GM19468 (cell line): ENCODE measurements around the gene LELP1.
"Not testable (repeated sequence)": the region's sequence is repeated elsewhere in the genome, so short reads cannot be mapped to it uniquely, and the experiment has no call there.

Experiments
- ATAC-seq: cut with Tn5 transposase; IDR thresholded peaks from one replicate; pipeline ENCODE4 v1.9.1; 2021; ENCODE audit warnings: mild to moderate bottlenecking, moderate library complexity, moderate number of reproducible peaks; ENCODE audit not compliant: unreplicated experiment; ENCODE audit errors: extremely low read depth

Gene LELP1

DNA sequence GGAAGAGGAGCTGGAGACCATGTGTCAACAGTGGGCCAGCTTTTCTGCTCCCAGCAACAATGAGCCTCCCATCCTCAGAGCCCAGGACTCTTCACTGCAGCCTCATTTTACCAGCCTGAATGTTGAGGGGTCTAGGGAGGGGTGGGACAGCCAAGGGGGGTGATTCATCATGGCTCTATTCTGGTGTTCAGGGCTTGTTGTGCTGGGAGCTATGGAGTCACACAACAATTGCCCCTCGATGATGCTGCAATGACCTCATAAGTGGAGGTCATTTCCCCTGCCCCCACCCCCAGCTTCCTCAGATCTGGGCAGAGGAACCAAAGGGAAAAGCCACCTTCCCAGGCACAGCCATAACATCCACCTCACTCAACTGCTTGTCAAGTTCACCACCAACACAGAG, at the start of gene LELP1:
Gene LELP1 (plus strand): TSS at position 301 of the 400 bp plus-strand sequence. CDS start 1,278 bp downstream, outside the sequence.
- ATAC-seq, result no peak

GRCh38 chr1:153155541-153155940, 47.7 kb upstream of the LELP1 start:
- no peak for ATAC-seq

GRCh38 chr1:153168686-153169085, 34.5 kb upstream of the LELP1 start:
- no peak for ATAC-seq

- no peak for ATAC-seq
Observed at GRCh38 chr1:153174624-153175023, 28.6 kb upstream of the LELP1 start.

- no peak for ATAC-seq
Observed at GRCh38 chr1:153178922-153179321, 24.3 kb upstream of the LELP1 start.

DNA sequence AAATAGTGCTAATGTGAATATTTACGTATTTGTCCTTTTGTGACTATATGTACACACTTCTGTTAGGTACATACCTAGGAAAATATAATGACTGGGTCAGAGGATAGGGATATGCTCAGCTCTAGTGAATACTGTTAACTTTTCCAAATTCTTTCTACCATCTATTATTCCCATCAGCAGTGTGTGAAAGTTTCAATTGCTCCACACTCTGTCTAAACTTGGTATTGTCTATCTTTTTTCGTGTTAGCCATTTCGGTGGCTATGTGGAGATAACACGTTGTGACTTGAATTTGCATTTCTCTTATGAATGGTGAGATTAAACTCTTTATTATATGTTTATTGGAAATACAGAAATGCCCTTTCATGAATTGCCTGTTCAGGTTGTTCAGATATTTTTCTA, 22.7 kb upstream of the LELP1 start:
- ATAC-seq, result no peak

DNA sequence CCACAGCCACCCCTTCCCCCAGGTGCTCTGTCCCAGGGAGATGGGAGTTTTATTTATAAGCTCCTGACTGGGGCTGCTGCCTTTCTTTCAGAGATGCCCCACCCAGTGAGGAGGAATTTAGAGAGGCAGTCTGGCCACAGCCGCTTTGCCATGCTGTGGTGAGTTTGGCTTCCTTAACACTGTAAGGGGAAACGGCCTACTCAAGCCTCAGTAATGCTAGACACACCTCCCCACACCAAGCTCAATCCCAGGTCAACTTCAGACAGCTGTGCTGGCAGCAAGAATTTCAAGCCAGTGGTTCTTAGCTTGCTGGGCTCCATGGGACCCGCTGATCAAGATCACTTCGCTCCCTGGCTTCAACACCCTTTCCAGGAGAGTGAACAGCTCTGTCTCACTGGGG, 14.9 kb upstream of the LELP1 start:
- ATAC-seq, result not testable (repeated sequence)

- ATAC-seq, result no peak
Observed at GRCh38 chr1:153190373-153190772, 12.9 kb upstream of the LELP1 start.

DNA sequence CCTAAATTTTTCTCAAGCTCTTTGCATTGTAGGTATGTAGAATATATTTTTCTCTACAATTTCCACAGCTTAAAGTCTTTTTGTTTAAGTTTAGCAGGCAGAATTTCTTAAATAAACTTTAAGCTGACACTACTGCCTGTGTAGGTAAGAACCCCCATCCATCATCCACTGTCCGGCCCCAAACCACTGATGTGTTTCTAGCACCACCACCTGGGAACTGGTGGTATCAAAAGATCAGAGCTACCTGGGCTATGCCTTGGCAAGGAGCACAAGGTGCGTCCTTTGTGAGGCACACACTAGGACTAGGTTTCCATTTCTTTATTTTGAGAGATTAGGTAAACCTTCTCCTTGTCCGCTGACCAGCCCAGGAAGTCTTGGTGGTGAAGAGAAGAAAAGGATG, 10.5 kb upstream of the LELP1 start:
- ATAC-seq, result no peak

GRCh38 chr1:153194331-153195050, 8.7 kb upstream of the LELP1 start:
- ATAC-seq, result no peak

DNA sequence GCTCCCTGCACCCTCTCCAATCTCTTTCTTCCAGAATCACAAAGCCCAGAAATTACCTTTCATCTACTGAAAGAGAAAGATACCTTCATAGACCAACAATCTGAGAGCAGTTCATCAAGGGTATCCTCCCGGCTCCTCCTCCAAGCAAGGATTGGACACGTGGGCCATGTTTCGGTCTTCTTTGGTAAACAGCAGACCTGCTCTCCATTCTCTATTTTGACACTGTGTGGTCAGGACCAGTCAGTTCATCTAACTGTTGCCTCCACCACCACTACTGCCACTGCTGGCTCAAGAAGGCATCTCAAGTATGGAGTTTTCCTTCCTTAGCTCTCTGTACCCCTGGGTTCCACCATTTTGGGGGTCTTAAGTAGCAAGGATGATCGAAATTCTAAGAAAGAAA, 8.0 kb upstream of the LELP1 start:
- no peak for ATAC-seq

- ATAC-seq, result no peak
Observed at GRCh38 chr1:153202006-153202405, 1.2 kb upstream of the LELP1 start.

- ATAC-seq, result no peak
Observed at GRCh38 chr1:153206631-153207030, 3.4 kb downstream of the LELP1 start.

- no peak for ATAC-seq
Observed at GRCh38 chr1:153210206-153210605, 7.0 kb downstream of the LELP1 start.

- no peak for ATAC-seq
Observed at GRCh38 chr1:153212201-153212600, 9.0 kb downstream of the LELP1 start.

GRCh38 chr1:153213519-153213918, 10.3 kb downstream of the LELP1 start:
- ATAC-seq, result no peak

DNA sequence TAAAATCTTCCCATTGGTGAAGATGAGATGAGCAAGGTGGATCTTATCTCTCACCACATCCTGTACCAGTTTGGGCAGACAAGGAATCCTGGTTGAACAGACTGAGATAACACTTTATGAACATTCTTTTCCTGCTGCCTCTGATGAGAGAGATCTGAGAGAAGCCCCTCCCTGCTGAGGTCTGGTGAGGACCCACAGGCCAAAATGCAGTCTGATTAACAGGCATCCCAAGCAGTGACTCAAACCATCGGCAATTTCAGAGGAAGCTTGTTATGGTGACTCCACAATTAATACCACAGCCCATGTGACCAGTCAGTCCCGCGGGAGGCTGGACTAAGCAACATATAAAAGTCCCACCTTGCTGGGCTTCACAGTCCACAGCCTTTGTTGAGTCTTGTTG, 14.0 kb downstream of the LELP1 start, which contains the start of gene PRR9:
Gene PRR9 (plus strand): TSS at position 373 of the 400 bp plus-strand sequence. CDS start 561 bp downstream, outside the sequence.
- no peak for ATAC-seq

GRCh38 chr1:153217744-153218416, 14.7 kb downstream of the LELP1 start:
- no peak for ATAC-seq

GRCh38 chr1:153220606-153221303, 17.5 kb downstream of the LELP1 start:
- no peak for ATAC-seq

GRCh38 chr1:153223040-153223891, 20.0 kb downstream of the LELP1 start:
- ATAC-seq, result peak; percentile 37
